K562 (cell line): ENCODE data around the gene ACTR5. TPM values are rescaled to one million over a fixed set of nuclear protein-coding genes. Genes with fewer than 3 reads are reported as not detected.

Experiments
- ATAC-seq: fragments of 200-7000 bp; cut with Tn5 transposase; 3 replicates; pipeline ENCODE4 v1.9.1; 2020; ENCODE audit warnings: moderate library complexity
- BruUV-seq: library from RNA; stranded (reverse); fragments of 400-500 nt; replicated peaks from 2 replicates; lab custom pipeline; 2021; lab: Mats Ljungman, UMichigan
- CTCF ChIA-PET: fragments of 300-600 bp; formaldehyde crosslinking; extraction: SDS; loops from one replicate; lab custom pipeline; 2021; ENCODE audit warnings: low intra/inter-chr PET ratio; lab: Yijun Ruan, JAX
- POLR2A ChIA-PET: fragments of 300-600, 350-650 bp; sonication (Branson Sonifier 250); formaldehyde crosslinking; extraction: SDS; loops from one replicate; lab custom pipeline; 2021; ENCODE audit warnings: antibody characterized with exemption, inconsistent platforms; lab: Yijun Ruan, JAX
- DNase-seq, 4 experiments: peaks; one replicate each; pipeline versions ENCODE4 v3.0.0 to v3.0.0-alpha.2; 2011 to 2018; ENCODE audit warnings: low spot score in 3 of 4, mixed read lengths in 3 of 4; ENCODE audit errors: extremely low read depth in 1 of 4
- FAIRE-seq: peaks from 2 replicates; lab custom pipeline; 2011; peaks lifted over from hg19 to GRCh38; lab: Jason Lieb, UNC
- H2AFZ ChIP-seq: 2 replicates; pipeline ENCODE4 v1.6.0; 2011; ENCODE audit warnings: low read depth, low read length, control low read depth, inconsistent platforms
- H3K27ac ChIP-seq: fragments of 200-600 bp; 3 replicates; pipeline ENCODE4 v1.8.0; 2011; ENCODE audit warnings: low read depth, mild to moderate bottlenecking, control low read depth, inconsistent platforms, low read length, moderate library complexity, mixed read lengths; ENCODE audit errors: extremely low read depth
- H3K27me3 ChIP-seq, 2 experiments: fragments of 300-600 bp in 1 of 2; 2 replicates in 1 of 2; 3 replicates in 1 of 2; pipeline versions ENCODE4 v1.6.0 to v1.8.0; 2011; ENCODE audit warnings: inconsistent platforms in 2 of 2, low read length in 2 of 2, mild to moderate bottlenecking in 1 of 2, mixed read lengths in 1 of 2, moderate library complexity in 1 of 2; ENCODE audit not compliant: control insufficient read depth in 2 of 2, insufficient read depth in 2 of 2
- H3K36me3 ChIP-seq: fragments of 300-600 bp; 3 replicates; pipeline ENCODE4 v1.8.0; 2011; ENCODE audit warnings: mild to moderate bottlenecking, low read length, inconsistent platforms; ENCODE audit not compliant: control insufficient read depth, insufficient read depth
- H3K4me1 ChIP-seq, 2 experiments: fragments of 200-600 bp in 1 of 2; replicated peaks in 1 of 2; 2 replicates in 1 of 2; 3 replicates in 1 of 2; pipeline versions ENCODE4 v1.5.1 to v1.8.0; 2011; ENCODE audit warnings: inconsistent platforms in 2 of 2, low read length in 2 of 2, mild to moderate bottlenecking in 1 of 2, mixed read lengths in 1 of 2, moderate library complexity in 1 of 2; ENCODE audit not compliant: control insufficient read depth in 2 of 2, insufficient read depth in 2 of 2
- H3K4me2 ChIP-seq: 2 replicates; pipeline ENCODE4 v1.6.1; 2011; ENCODE audit warnings: low read length, control low read depth, inconsistent platforms, mixed read lengths; ENCODE audit not compliant: insufficient read depth
- H3K4me3 ChIP-seq: fragments of 200-600 bp; sonication (generic), shearing (Covaris generic); 2 replicates; pipeline ENCODE4 v1.5.1; 2016; ENCODE audit warnings: control low read depth, inconsistent platforms
- H3K79me2 ChIP-seq: fragments of 200-600 bp; 3 replicates; pipeline ENCODE4 v1.8.0; 2011; ENCODE audit warnings: low read length, inconsistent platforms; ENCODE audit not compliant: control insufficient read depth, insufficient read depth
- H3K9ac ChIP-seq, 2 experiments: 2 replicates each; pipeline versions ENCODE4 v1.6.0 to v1.6.1; 2011; ENCODE audit warnings: low read depth in 2 of 2, low read length in 2 of 2, control low read depth in 1 of 2, inconsistent platforms in 1 of 2, mild to moderate bottlenecking in 1 of 2, mixed read lengths in 1 of 2; ENCODE audit not compliant: insufficient read depth in 1 of 2
- H3K9me1 ChIP-seq: one replicate; pipeline ENCODE4 v1.6.0; 2011; ENCODE audit warnings: inconsistent platforms, mild to moderate bottlenecking, low read length, moderate library complexity; ENCODE audit not compliant: control insufficient read depth, insufficient read depth
- H3K9me3 ChIP-seq: replicated peaks from 2 replicates; pipeline ENCODE4 v1.5.1; 2011; ENCODE audit warnings: low read depth, low read length, inconsistent platforms; ENCODE audit not compliant: control insufficient read depth, insufficient read depth
- H4K20me1 ChIP-seq: replicated peaks from 2 replicates; pipeline ENCODE4 v1.6.1; 2011; ENCODE audit warnings: low read length, inconsistent platforms, mixed read lengths; ENCODE audit not compliant: control insufficient read depth, insufficient read depth
- EGR1 ChIP-seq: fragments of 450-650 bp; conservative IDR thresholded peaks from 2 replicates; pipeline ENCODE4 v1.6.1; 2017; ENCODE audit warnings: mild to moderate bottlenecking
- WGBS: fragments of 100-300 bp; shearing (Covaris generic); methylation state at CpG from one replicate; pipeline ENCODE4 v1.1.6; 2016; ENCODE audit warnings: low coverage, mixed read lengths; ENCODE audit not compliant: insufficient coverage; ENCODE audit errors: missing lambda C conversion rate; 5-methylcytosine and 5-hydroxymethylcytosine counted together
- in situ Hi-C: fragments of 300-500 bp; cut with MboI; formaldehyde crosslinking; loops from 4 replicates; pipeline ENCODE4 v1.15.0; 2018; ENCODE audit warnings: inconsistent platforms, mixed read lengths
- intact Hi-C: fragments of 100-400 bp; cut with micrococcal nuclease; formaldehyde crosslinking; loops from 2 replicates; pipeline ENCODE4 v1.14.2; 2022
- polyA plus RNA-seq, 8 experiments: library from polyadenylated mRNA; depleted of rRNA in 4 of 8; stranded (reverse) in 5 of 8; unstranded in 3 of 8; fragments of >200 nt; fragmentation: Nextera tagmentation in 2 of 8; fragmentation: Illumina TruSeq in 1 of 8; extraction: Ambion mirVana in 2 of 8; extraction: Trizol in 1 of 8; gene quantifications; 2 replicates each; pipeline versions ENCODE4 v1.2.1 to v1.2.3, GENCODE V29; 2011 to 2014; ENCODE audit warnings: inconsistent platforms in 1 of 8, missing spikeins in 1 of 8
- total RNA-seq, 7 experiments: library from RNA; depleted of rRNA in 6 of 7; stranded (reverse); fragments of >200 nt in 6 of 7; fragmentation: Illumina TruSeq in 2 of 7; extraction: Trizol in 2 of 7; gene quantifications; 2 replicates each; pipeline versions ENCODE4 v1.2.1 to v1.2.3, GENCODE V29; 2011 to 2021; ENCODE audit warnings: low replicate concordance in 1 of 7
- TF ChIP-seq, protein P1 (sequence below), 2 experiments: fragments of 150-350 bp in 1 of 2; IDR thresholded peaks; 2 replicates each; pipeline ENCODE4 v1.6.1; 2012 to 2016; ENCODE audit warnings: low read depth in 2 of 2, low read length in 2 of 2, mild to moderate bottlenecking in 1 of 2, moderate library complexity in 1 of 2

The ACTR5 gene
- total and polyA plus RNA-seq, 9 of the 15 experiments (the other 6 are each of a cell fraction or from before 2014, with no cell fraction given), result 0.93 to 18.8 (median 12.9) TPM

DNA sequence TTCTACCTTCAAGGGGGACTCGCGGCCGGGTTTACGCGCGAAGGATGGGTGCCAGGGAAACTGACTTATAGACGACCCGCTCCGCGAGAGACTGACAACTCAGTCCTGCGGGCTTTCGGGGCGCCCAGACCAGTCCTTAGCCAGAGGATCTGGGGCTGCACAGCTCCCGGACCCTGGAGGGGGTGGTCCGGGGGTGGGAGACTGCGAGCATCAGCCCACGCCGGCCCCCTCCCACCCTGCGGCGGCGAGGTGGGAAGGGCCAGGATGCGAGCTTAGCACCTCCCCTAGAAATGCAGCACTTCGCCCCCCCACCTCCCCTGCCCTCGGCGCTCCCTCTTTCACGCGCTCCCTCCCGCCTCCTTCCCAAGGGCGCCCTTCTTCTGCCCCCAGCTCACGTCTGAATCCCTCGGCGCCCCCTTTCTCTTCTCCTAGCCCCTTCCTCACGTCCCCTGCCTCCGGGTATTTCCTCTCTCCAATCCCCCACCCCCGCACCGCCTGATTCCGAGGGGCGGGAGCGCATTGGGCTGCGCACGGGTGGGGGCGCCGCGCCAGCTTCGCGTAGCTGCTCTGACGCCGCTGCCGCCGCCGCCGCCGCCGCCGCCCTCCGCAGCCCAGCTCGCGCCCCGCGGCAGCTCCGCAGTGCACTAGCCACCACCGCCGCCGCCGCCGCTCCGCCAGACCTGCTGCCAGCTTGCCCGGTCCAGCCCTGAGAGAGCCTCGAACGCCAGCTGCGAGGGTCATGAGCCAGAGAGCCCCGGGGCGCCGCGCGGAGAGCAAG is 24.2 kb upstream of the ACTR5 start, which contains the start of gene SLC32A1:
Gene SLC32A1, plus strand, starts transcription at position 639 of the 778 bp plus-strand sequence. CDS start 239 bp downstream, outside the sequence.
- H3K9me3 ChIP-seq, result no peaks in the 10 kb centered on the region
- H3K4me1 ChIP-seq, result peaks cover 0 to 42% of the 10 kb centered on the region in 2 experiments; a peak in 3 of 5 replicates
- ATAC-seq, result no peak
- H3K36me3 ChIP-seq, result no peaks in the 10 kb centered on the region
- ChIA-PET POLR2A (interaction anchor here (0.8 to 1.8 kb wide), 2 partner anchors 11 to 12 kb away, joined by 4 to 7 read pairs; no protein-coding TSS in a partner anchor), CTCF (interaction anchor here (1.4 to 1.5 kb wide), 2 partner anchors 75 to 386 kb away, joined by 3 to 5 read pairs; no protein-coding TSS in a partner anchor)
- no peak within 1 kb of the TSS for H2AFZ ChIP-seq
- no peak within 1 kb of the TSS for H3K9ac ChIP-seq
- H3K27me3 ChIP-seq, result peaks cover 34 to 94% of the 10 kb centered on the region in 2 experiments
- H3K4me3 ChIP-seq, result no peak within 1 kb of the TSS
- H4K20me1 ChIP-seq, result peaks cover 15% of the 10 kb centered on the region
- in situ Hi-C loops, result no loop called here
- H3K27ac ChIP-seq, result no peak within 1 kb of the TSS
- no peaks in the 10 kb centered on the region for H3K9me1 ChIP-seq
- 25% methylated on average over 27 of the region's 76 CpGs for WGBS
- DNase-seq, result peak in 2 of 4 experiments; percentile 23
- no peaks in the 10 kb centered on the region for H3K79me2 ChIP-seq
- intact Hi-C loops, result loop anchor here (10.0 kb wide), 1 partner anchor 321 kb away; no protein-coding TSS in a partner anchor
- TF ChIP-seq EGR1, result peak; percentile 55; the same call in 1 of the 2 replicates
- TF ChIP-seq, protein P1, sequence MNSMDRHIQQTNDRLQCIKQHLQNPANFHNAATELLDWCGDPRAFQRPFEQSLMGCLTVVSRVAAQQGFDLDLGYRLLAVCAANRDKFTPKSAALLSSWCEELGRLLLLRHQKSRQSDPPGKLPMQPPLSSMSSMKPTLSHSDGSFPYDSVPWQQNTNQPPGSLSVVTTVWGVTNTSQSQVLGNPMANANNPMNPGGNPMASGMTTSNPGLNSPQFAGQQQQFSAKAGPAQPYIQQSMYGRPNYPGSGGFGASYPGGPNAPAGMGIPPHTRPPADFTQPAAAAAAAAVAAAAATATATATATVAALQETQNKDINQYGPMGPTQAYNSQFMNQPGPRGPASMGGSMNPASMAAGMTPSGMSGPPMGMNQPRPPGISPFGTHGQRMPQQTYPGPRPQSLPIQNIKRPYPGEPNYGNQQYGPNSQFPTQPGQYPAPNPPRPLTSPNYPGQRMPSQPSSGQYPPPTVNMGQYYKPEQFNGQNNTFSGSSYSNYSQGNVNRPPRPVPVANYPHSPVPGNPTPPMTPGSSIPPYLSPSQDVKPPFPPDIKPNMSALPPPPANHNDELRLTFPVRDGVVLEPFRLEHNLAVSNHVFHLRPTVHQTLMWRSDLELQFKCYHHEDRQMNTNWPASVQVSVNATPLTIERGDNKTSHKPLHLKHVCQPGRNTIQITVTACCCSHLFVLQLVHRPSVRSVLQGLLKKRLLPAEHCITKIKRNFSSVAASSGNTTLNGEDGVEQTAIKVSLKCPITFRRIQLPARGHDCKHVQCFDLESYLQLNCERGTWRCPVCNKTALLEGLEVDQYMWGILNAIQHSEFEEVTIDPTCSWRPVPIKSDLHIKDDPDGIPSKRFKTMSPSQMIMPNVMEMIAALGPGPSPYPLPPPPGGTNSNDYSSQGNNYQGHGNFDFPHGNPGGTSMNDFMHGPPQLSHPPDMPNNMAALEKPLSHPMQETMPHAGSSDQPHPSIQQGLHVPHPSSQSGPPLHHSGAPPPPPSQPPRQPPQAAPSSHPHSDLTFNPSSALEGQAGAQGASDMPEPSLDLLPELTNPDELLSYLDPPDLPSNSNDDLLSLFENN (IDR thresholded peaks at IDR 0.05; ENCODE audit: low read depth in 2 of 2, low read length in 2 of 2), result no peak
- no peak within 1 kb of the TSS for H3K4me2 ChIP-seq
- no peak for FAIRE-seq
- no TSS peak for BruUV-seq
